Natural killer cell (primary cell): ENCODE measurements around the gene AKR1C3. TPM values are rescaled to one million over a fixed set of nuclear protein-coding genes. Genes with fewer than 3 reads are reported as not detected.

Experiments used
- ATAC-seq, 3 donors: fragments of 150-1000 bp in 2 of 3; fragments of 200-7000 bp in 1 of 3; cut with Tn5 transposase; 1 replicate in 1 of 3; 2 replicates in 2 of 3; pipeline ENCODE4 v1.10.0; 2021; ENCODE audit warnings: mild to moderate bottlenecking in 2 of 3, moderate library complexity in 2 of 3
- DNase-seq, 2 donors: peaks; one replicate each; pipeline versions ENCODE4 v3.0.0 to v3.0.0-alpha.2; 2013 to 2021; ENCODE audit warnings: mixed read lengths in 1 of 2
- H3K27ac ChIP-seq: one replicate; pipeline ENCODE4 v1.5.1; 2013; ENCODE audit warnings: mild to moderate bottlenecking, low read length
- H3K27me3 ChIP-seq: one replicate; pipeline ENCODE4 v1.6.1; 2013; ENCODE audit warnings: low read length; ENCODE audit not compliant: control insufficient read depth, insufficient read depth
- H3K36me3 ChIP-seq: one replicate; pipeline ENCODE4 v1.6.1; 2013; ENCODE audit warnings: low read length; ENCODE audit not compliant: control insufficient read depth, insufficient read depth
- H3K4me1 ChIP-seq: one replicate; pipeline ENCODE4 v1.6.1; 2013; ENCODE audit warnings: low read length; ENCODE audit not compliant: control insufficient read depth, insufficient read depth
- H3K4me3 ChIP-seq: one replicate; pipeline ENCODE4 v1.5.1; 2013; ENCODE audit warnings: low read length
- H3K9me3 ChIP-seq: one replicate; pipeline ENCODE4 v1.6.1; 2013; ENCODE audit warnings: low read length; ENCODE audit not compliant: control insufficient read depth, insufficient read depth
- H3K27ac Mint-ChIP-seq, 2 donors: one replicate each; pipeline ENCODE4 v1.8.0; 2022; ENCODE audit warnings: mild to moderate bottlenecking in 2 of 2, mixed read lengths in 2 of 2, moderate library complexity in 1 of 2
- H3K27me3 Mint-ChIP-seq, 2 donors: one replicate each; pipeline ENCODE4 v1.8.0; 2022; ENCODE audit warnings: low read depth in 2 of 2, mixed read lengths in 2 of 2
- H3K36me3 Mint-ChIP-seq: one replicate; pipeline ENCODE4 v1.8.0; 2022; ENCODE audit warnings: mixed read lengths
- H3K4me1 Mint-ChIP-seq, 2 donors: one replicate each; pipeline ENCODE4 v1.8.0; 2022; ENCODE audit warnings: mixed read lengths in 2 of 2
- H3K4me3 Mint-ChIP-seq: one replicate; pipeline ENCODE4 v1.8.0; 2022; ENCODE audit warnings: mild to moderate bottlenecking, moderate library complexity, mixed read lengths
- H3K9me3 Mint-ChIP-seq, 2 donors: one replicate each; pipeline ENCODE4 v1.8.0; 2022; ENCODE audit warnings: mixed read lengths in 2 of 2
- WGBS: methylation state at CpG from one replicate; pipeline ENCODE4 v1.1.7; 2013; ENCODE audit warnings: missing lambda C conversion rate; ENCODE audit not compliant: insufficient coverage; 5-methylcytosine and 5-hydroxymethylcytosine counted together
- intact Hi-C: fragments of 100-400 bp; cut with micrococcal nuclease; formaldehyde crosslinking; loops from one replicate; pipeline ENCODE4 v1.14.2; 2022
- total RNA-seq, 4 donors: library from RNA; stranded (reverse); fragments of 120-200 nt in 1 of 4; gene quantifications; one replicate each; pipeline versions ENCODE4 v1.2.3 to v1.2.4, GENCODE V29; 2013 to 2022
- TF ChIP-seq, protein P1 (sequence below): fragments of 200-600 bp; IDR thresholded peaks from one replicate; pipeline ENCODE4 v1.8.0; 2022; ENCODE audit warnings: antibody characterized with exemption

AKR1C3 gene
- total RNA-seq, 3 donors from 2014 or later (not counting 1 experiment from before 2014, with no cell fraction given), result 77.5 to 140 (median 137) TPM

DNA sequence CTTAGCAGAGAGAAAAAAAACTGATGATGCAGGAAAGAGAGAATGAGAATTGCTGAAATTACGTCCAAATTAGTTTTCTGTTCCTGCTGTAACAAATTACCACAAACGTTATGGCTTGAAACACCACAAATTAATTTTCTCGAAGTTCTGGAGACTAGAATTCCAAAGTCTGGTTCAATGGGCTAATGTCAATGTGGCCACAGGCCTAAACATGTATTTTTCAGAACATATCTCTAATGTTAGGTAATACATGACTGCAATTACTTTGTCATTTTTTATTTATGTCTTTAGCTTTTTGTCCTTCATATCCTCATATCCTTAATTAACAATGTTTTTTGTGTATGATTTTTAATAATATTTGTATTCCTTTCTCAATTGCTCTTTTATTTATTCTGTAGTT is 3.0 kb upstream of the AKR1C3 start:
- Histone ChIP-seq H3K4me1 (no peaks in the 10 kb centered on the region), H3K9me3 (no peaks in the 10 kb centered on the region), H3K27ac (no peak overlapping the region), H3K27me3 (no peaks in the 10 kb centered on the region), H3K4me3 (no peak overlapping the region), H3K36me3 (no peaks in the 10 kb centered on the region)
- ATAC-seq (no peak), DNase-seq (no peak)
- peaks cover 0 to 2% of the 10 kb centered on the region in 2 donors for H3K9me3 Mint-ChIP-seq
- TF ChIP-seq, protein P1, sequence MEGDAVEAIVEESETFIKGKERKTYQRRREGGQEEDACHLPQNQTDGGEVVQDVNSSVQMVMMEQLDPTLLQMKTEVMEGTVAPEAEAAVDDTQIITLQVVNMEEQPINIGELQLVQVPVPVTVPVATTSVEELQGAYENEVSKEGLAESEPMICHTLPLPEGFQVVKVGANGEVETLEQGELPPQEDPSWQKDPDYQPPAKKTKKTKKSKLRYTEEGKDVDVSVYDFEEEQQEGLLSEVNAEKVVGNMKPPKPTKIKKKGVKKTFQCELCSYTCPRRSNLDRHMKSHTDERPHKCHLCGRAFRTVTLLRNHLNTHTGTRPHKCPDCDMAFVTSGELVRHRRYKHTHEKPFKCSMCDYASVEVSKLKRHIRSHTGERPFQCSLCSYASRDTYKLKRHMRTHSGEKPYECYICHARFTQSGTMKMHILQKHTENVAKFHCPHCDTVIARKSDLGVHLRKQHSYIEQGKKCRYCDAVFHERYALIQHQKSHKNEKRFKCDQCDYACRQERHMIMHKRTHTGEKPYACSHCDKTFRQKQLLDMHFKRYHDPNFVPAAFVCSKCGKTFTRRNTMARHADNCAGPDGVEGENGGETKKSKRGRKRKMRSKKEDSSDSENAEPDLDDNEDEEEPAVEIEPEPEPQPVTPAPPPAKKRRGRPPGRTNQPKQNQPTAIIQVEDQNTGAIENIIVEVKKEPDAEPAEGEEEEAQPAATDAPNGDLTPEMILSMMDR, result no peak
- peaks cover 15 to 18% of the 10 kb centered on the region in 2 donors for H3K4me1 Mint-ChIP-seq
- peaks cover 2 to 25% of the 10 kb centered on the region in 2 donors for H3K27me3 Mint-ChIP-seq
- no peak overlapping the region for H3K27ac Mint-ChIP-seq
- 96% methylated on average over 3 of the region's 3 CpGs for WGBS
- no peak overlapping the region for H3K4me3 Mint-ChIP-seq
- intact Hi-C loops, result loop anchor here (5.0 kb wide), 2 partner anchors 244 to 251 kb away; no protein-coding TSS in a partner anchor
- H3K36me3 Mint-ChIP-seq, result no peaks in the 10 kb centered on the region

DNA sequence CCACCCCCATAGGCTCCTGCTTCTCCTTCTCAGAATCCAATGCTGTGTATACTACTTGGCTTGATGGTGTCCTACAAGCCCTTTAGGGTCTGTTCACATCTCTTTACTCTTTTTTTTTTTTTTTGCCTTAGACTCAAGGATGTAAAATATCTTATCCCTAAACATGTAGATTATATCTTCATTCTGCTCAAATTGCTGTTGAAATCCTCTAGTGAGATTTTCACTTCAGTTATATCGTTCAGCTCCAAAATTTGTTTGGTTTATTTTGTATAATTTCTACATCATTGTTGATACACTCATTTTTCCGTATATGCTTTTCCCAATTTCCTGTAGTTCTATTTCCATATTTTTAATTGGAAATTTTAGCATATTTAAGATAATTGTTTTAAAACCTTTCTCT is 1.8 kb upstream of the AKR1C3 start:
- intact Hi-C loops, result loop anchor here (5.0 kb wide), 2 partner anchors 245 to 250 kb away; no protein-coding TSS in a partner anchor
- ATAC-seq, result no peak

DNA sequence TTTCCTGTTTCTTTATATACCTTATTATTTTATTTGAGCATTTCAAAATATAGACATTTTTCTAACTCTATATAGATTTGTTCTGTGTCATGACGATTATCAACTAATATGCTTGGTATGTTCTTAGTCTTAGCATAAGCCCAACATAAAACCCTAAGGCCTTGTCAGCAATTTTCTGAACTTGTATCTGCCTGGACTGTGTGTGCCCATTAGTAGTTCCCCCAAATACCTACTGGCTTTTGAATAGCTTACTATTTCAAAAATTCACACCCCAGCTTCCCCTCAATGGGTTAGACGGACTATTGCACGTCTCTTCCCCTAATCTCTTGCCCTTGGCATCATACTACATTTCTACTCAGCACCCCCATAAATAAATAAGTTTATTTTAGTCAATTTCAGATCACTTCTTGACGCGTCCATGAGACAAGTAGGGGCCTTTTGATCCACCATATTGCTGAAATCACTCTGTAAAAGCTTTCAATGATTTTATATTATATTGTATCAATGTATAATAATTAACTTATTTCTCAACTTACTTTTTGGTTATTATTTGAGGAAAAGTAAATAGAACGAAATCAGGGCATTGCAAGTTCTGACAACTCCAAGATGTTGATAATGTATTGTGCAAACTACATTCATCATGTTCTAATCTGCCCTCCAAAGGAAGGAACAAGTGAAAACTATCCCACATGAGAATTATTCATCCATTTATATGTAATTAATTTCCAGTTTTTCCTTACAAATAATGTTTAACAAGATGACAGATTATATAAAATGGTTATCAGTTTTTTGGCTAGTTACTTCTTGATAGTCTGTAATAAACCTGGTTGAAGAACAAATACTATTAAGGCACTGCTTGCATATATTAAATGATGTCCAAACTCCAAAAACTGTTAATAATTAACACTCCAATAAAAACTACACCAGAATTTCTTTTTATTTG is 1.1 kb upstream of the AKR1C3 start:
- Mint-ChIP-seq H3K27me3 (peaks cover 2 to 17% of the 10 kb centered on the region in 2 donors), H3K36me3 (no peaks in the 10 kb centered on the region), H3K4me3 (no peak overlapping the region), H3K27ac (no peak overlapping the region), H3K9me3 (peaks cover 0 to 2% of the 10 kb centered on the region in 2 donors), H3K4me1 (peaks cover 35 to 38% of the 10 kb centered on the region in 2 donors)
- intact Hi-C loops, result loop anchor here (5.0 kb wide), 2 partner anchors 246 to 249 kb away; no protein-coding TSS in a partner anchor
- ATAC-seq (no peak), DNase-seq (no peak)
- no peaks in the 10 kb centered on the region for H3K9me3 ChIP-seq
- no peaks in the 10 kb centered on the region for H3K27me3 ChIP-seq
- H3K4me3 ChIP-seq, result no peak overlapping the region
- no peaks in the 10 kb centered on the region for H3K36me3 ChIP-seq
- TF ChIP-seq, protein P1, result no peak
- 82% methylated on average over 3 of the region's 6 CpGs for WGBS
- no peak overlapping the region for H3K27ac ChIP-seq
- no peaks in the 10 kb centered on the region for H3K4me1 ChIP-seq

More for the DNA sequence above, 1.8 kb upstream of the AKR1C3 start:
- Histone ChIP-seq H3K9me3 (no peaks in the 10 kb centered on the region), H3K27ac (no peak overlapping the region), H3K4me1 (no peaks in the 10 kb centered on the region), H3K27me3 (no peaks in the 10 kb centered on the region), H3K36me3 (no peaks in the 10 kb centered on the region), H3K4me3 (no peak overlapping the region)
- Mint-ChIP-seq H3K27me3 (peaks cover 2 to 25% of the 10 kb centered on the region in 2 donors), H3K4me3 (no peak overlapping the region), H3K27ac (no peak overlapping the region), H3K9me3 (peaks cover 0 to 2% of the 10 kb centered on the region in 2 donors), H3K36me3 (no peaks in the 10 kb centered on the region), H3K4me1 (peaks cover 27 to 30% of the 10 kb centered on the region in 2 donors)
- TF ChIP-seq, protein P1, result no peak
- no peak for DNase-seq
- no CpG with 5 or more reads among the region's 2 CpGs for WGBS
